HEK293 (cell line): ENCODE results near the gene STEAP1B.

ENCODE experiments used
- CTCF ChIA-PET: fragments of 350-600 bp; formaldehyde crosslinking; extraction: SDS; loops from one replicate; lab custom pipeline; 2021; ENCODE audit warnings: antibody characterized with exemption; lab: Yijun Ruan, JAX
- POLR2A ChIA-PET: fragments of 300-600 bp; formaldehyde crosslinking; extraction: SDS; loops from one replicate; lab custom pipeline; 2020; ENCODE audit warnings: antibody characterized with exemption, inconsistent platforms; lab: Yijun Ruan, JAX
- H3K27ac ChIP-seq: fragments of 200-500 bp; sonication (Bioruptor generic); 2 replicates; pipeline ENCODE4 v1.5.1; 2014; ENCODE audit warnings: low read depth, low read length, control low read depth, inconsistent platforms; ENCODE audit errors: extremely low read depth
- H3K36me3 ChIP-seq, 2 experiments: fragments of 200-500 bp in 1 of 2; sonication (Bioruptor generic) in 1 of 2; 1 replicate in 1 of 2; 2 replicates in 1 of 2; pipeline ENCODE4 v1.5.1; 2014 to 2017; ENCODE audit warnings: inconsistent platforms in 2 of 2, low read length in 2 of 2; ENCODE audit not compliant: control insufficient read depth in 2 of 2, insufficient read depth in 1 of 2
- H3K4me1 ChIP-seq: fragments of 200-500 bp; sonication (Bioruptor generic); 2 replicates; pipeline ENCODE4 v1.5.1; 2014; ENCODE audit warnings: mild to moderate bottlenecking, low read length, inconsistent platforms; ENCODE audit not compliant: control insufficient read depth, insufficient read depth
- H3K4me3 ChIP-seq: 2 replicates; pipeline ENCODE4 v1.5.1; 2011; ENCODE audit warnings: low read depth, mild to moderate bottlenecking, control low read depth, low read length, moderate library complexity
- H3K9me3 ChIP-seq: fragments of 200-500 bp; sonication (Bioruptor generic); 2 replicates; pipeline ENCODE4 v1.5.1; 2014; ENCODE audit warnings: low read depth, low read length, inconsistent platforms; ENCODE audit not compliant: control insufficient read depth, insufficient read depth
- BCL11A ChIP-seq: fragments of 450-650 bp; formaldehyde crosslinking; IDR thresholded peaks from 2 replicates; pipeline ENCODE4 v1.5.1; 2016; ENCODE audit warnings: low read depth, missing biosample characterization, missing genetic modification characterization
- SP3 ChIP-seq: fragments of 450-650 bp; formaldehyde crosslinking; IDR thresholded peaks from 2 replicates; pipeline ENCODE4 v1.5.1; 2016; ENCODE audit warnings: missing biosample characterization, missing genetic modification characterization
- ZBTB49 ChIP-seq: fragments of 450-650 bp; formaldehyde crosslinking; IDR thresholded peaks from 2 replicates; pipeline ENCODE4 v1.5.1; 2016; ENCODE audit warnings: missing biosample characterization, missing genetic modification characterization, low read depth
- ZEB2 ChIP-seq: fragments of 450-650 bp; formaldehyde crosslinking; IDR thresholded peaks from 2 replicates; pipeline ENCODE4 v1.5.1; 2016; ENCODE audit warnings: missing biosample characterization, missing genetic modification characterization
- ZFP41 ChIP-seq: fragments of 450-650 bp; formaldehyde crosslinking; IDR thresholded peaks from 2 replicates; pipeline ENCODE4 v1.5.1; 2016; ENCODE audit warnings: missing biosample characterization, missing genetic modification characterization, borderline replicate concordance
- ZNF10 ChIP-seq: fragments of 450-650 bp; formaldehyde crosslinking; IDR thresholded peaks from 2 replicates; pipeline ENCODE4 v1.5.1; 2017; ENCODE audit warnings: missing biosample characterization, missing genetic modification characterization
- ZNF114 ChIP-seq: fragments of 450-650 bp; formaldehyde crosslinking; IDR thresholded peaks from 2 replicates; pipeline ENCODE4 v1.5.0; 2017; ENCODE audit warnings: missing biosample characterization, missing genetic modification characterization
- ZNF19 ChIP-seq: fragments of 450-650 bp; formaldehyde crosslinking; IDR thresholded peaks from 2 replicates; pipeline ENCODE4; 2016; ENCODE audit warnings: missing biosample characterization, missing genetic modification characterization, low read depth
- ZNF2 ChIP-seq: fragments of 450-650 bp; formaldehyde crosslinking; IDR thresholded peaks from 2 replicates; pipeline ENCODE4 v1.5.1; 2016; ENCODE audit warnings: missing biosample characterization, missing genetic modification characterization
- ZNF248 ChIP-seq: fragments of 450-650 bp; formaldehyde crosslinking; IDR thresholded peaks from 2 replicates; pipeline ENCODE4 v1.5.1; 2017; ENCODE audit warnings: missing biosample characterization, missing genetic modification characterization
- ZNF26 ChIP-seq: fragments of 450-650 bp; formaldehyde crosslinking; IDR thresholded peaks from 2 replicates; pipeline ENCODE4 v1.5.1; 2016; ENCODE audit warnings: missing biosample characterization, missing genetic modification characterization
- ZNF292 ChIP-seq: fragments of 450-650 bp; formaldehyde crosslinking; IDR thresholded peaks from 2 replicates; pipeline ENCODE4 v1.5.1; 2016; ENCODE audit warnings: low read depth, missing biosample characterization, missing genetic modification characterization, borderline replicate concordance
- ZNF426 ChIP-seq: fragments of 450-650 bp; formaldehyde crosslinking; IDR thresholded peaks from 2 replicates; pipeline ENCODE4 v1.5.1; 2017; ENCODE audit warnings: missing biosample characterization, missing genetic modification characterization, mild to moderate bottlenecking, inconsistent platforms, moderate library complexity
- ZNF473 ChIP-seq: fragments of 450-650 bp; formaldehyde crosslinking; IDR thresholded peaks from 2 replicates; pipeline ENCODE4 v1.5.1; 2017; ENCODE audit warnings: missing biosample characterization, missing genetic modification characterization
- ZNF513 ChIP-seq: fragments of 450-650 bp; IDR thresholded peaks from 2 replicates; pipeline ENCODE4 v1.5.1; 2018; ENCODE audit warnings: missing biosample characterization, missing genetic modification characterization
- ZNF544 ChIP-seq: fragments of 450-650 bp; formaldehyde crosslinking; IDR thresholded peaks from 2 replicates; pipeline ENCODE4 v1.5.0; 2017; ENCODE audit warnings: missing biosample characterization, missing genetic modification characterization
- ZNF704 ChIP-seq: fragments of 450-650 bp; formaldehyde crosslinking; IDR thresholded peaks from 2 replicates; pipeline ENCODE4 v1.5.1; 2016; ENCODE audit warnings: missing biosample characterization, missing genetic modification characterization
- ZNF830 ChIP-seq: fragments of 450-650 bp; IDR thresholded peaks from 2 replicates; pipeline ENCODE4 v1.5.0; 2018; ENCODE audit warnings: missing biosample characterization, missing genetic modification characterization, low read depth, mild to moderate bottlenecking, moderate library complexity
- ZSCAN18 ChIP-seq: fragments of 450-650 bp; formaldehyde crosslinking; IDR thresholded peaks from 2 replicates; pipeline ENCODE4 v1.5.1; 2016; ENCODE audit warnings: missing biosample characterization, missing genetic modification characterization

Gene STEAP1B

GRCh38 chr7:22543169-22543568, 43.2 kb upstream of the STEAP1B start:
- Histone ChIP-seq H3K9me3 (no peaks in the 10 kb centered on the region), H3K36me3 (no peaks in the 10 kb centered on the region), H3K27ac (no peak overlapping the region), H3K4me3 (no peak overlapping the region), H3K4me1 (peaks cover 19% of the 10 kb centered on the region)
- CTCF ChIA-PET = no interaction called here
- TF ChIP-seq ZNF114 (tag by site-specific recombination) (no peak), ZNF10 (tag by site-specific recombination) (no peak), ZNF292 (tag by site-specific recombination) (no peak), ZNF544 (tag by site-specific recombination) (no peak)
- POLR2A ChIA-PET = interaction anchor here (0.7 kb wide), 1 partner anchor 1863 kb away, joined by 4 read pairs; no protein-coding TSS in a partner anchor

- Histone ChIP-seq H3K4me3 (no peak overlapping the region), H3K4me1 (peaks cover 15% of the 10 kb centered on the region), H3K36me3 (no peaks in the 10 kb centered on the region), H3K27ac (no peak overlapping the region), H3K9me3 (no peaks in the 10 kb centered on the region)
- TF ChIP-seq ZNF248 (tag by site-specific recombination) (no peak), ZFP41 (tag by site-specific recombination) (no peak), ZNF704 (tag by site-specific recombination) (no peak), ZEB2 (tag by site-specific recombination) (no peak), ZNF513 (tag by site-specific recombination) (no peak), ZBTB49 (tag by site-specific recombination) (no peak), ZNF19 (tag by site-specific recombination) (no peak)
- POLR2A ChIA-PET = interaction anchor here (0.6 kb wide), 1 partner anchor 597 kb away, joined by 3 read pairs; the partner anchor contains the start of gene CDCA7L
- CTCF ChIA-PET = interaction anchor here (0.6 kb wide), 1 partner anchor 36 kb away, joined by 9 read pairs; no protein-coding TSS in a partner anchor
Measured at GRCh38 chr7:22542669-22543068, 42.7 kb upstream of the STEAP1B start.

GRCh38 chr7:22542254-22542653, 42.3 kb upstream of the STEAP1B start:
- Histone ChIP-seq H3K4me3 (no peak overlapping the region), H3K36me3 (no peaks in the 10 kb centered on the region), H3K27ac (no peak overlapping the region), H3K9me3 (no peaks in the 10 kb centered on the region), H3K4me1 (peaks cover 11% of the 10 kb centered on the region)
- POLR2A ChIA-PET = interaction anchor here (0.6 kb wide), 1 partner anchor 597 kb away, joined by 3 read pairs; the partner anchor contains the start of gene CDCA7L
- no peak for TF ChIP-seq ZNF2
- no peak for TF ChIP-seq SP3 (tag by site-specific recombination)
- TF ChIP-seq ZNF426 (tag by site-specific recombination) = no peak
- TF ChIP-seq ZNF473 (tag by site-specific recombination) = no peak
- TF ChIP-seq ZSCAN18 (tag by site-specific recombination) = no peak
- TF ChIP-seq ZNF830 (tag by site-specific recombination) = no peak
- TF ChIP-seq BCL11A (tag by site-specific recombination) = no peak
- no peak for TF ChIP-seq ZNF26 (tag by site-specific recombination)
- CTCF ChIA-PET = interaction anchor here (0.6 kb wide), 1 partner anchor 36 kb away, joined by 9 read pairs; no protein-coding TSS in a partner anchor
